HFFc6 (cell line): ENCODE results near the gene CWF19L2. TPM values are rescaled to one million over a fixed set of nuclear protein-coding genes. Genes with fewer than 3 reads are reported as not detected.
"Not testable (repeated sequence)": the region's sequence is repeated elsewhere in the genome, so short reads cannot be mapped to it uniquely, and the experiment has no call there.

ENCODE experiments used
- DNase-seq: peaks from one replicate; pipeline ENCODE4 v3.0.0-alpha.2; 2018
- H3K27ac Mint-ChIP-seq: 2 replicates; pipeline ENCODE4 v1.8.0; 2020; ENCODE audit warnings: mild to moderate bottlenecking, mixed read lengths
- H3K27me3 Mint-ChIP-seq: 2 replicates; pipeline ENCODE4 v1.8.0; 2021; ENCODE audit warnings: mild to moderate bottlenecking, moderate library complexity, mixed read lengths; ENCODE audit not compliant: insufficient read depth
- H3K36me3 Mint-ChIP-seq: 2 replicates; pipeline ENCODE4 v1.8.0; 2021; ENCODE audit warnings: low read depth, mixed read lengths
- H3K4me1 Mint-ChIP-seq: 2 replicates; pipeline ENCODE4 v1.8.0; 2020; ENCODE audit warnings: low read depth, mixed read lengths
- H3K4me3 Mint-ChIP-seq: 2 replicates; pipeline ENCODE4 v1.8.0; 2020; ENCODE audit warnings: mild to moderate bottlenecking, moderate library complexity, mixed read lengths
- H3K9me3 Mint-ChIP-seq: 2 replicates; pipeline ENCODE4 v1.8.0; 2020; ENCODE audit warnings: mild to moderate bottlenecking, mixed read lengths
- total RNA-seq, 6 experiments: library from RNA; stranded (reverse); fragmentation: NEBNext Ultra II Directional; extraction: Animal tissue kit (Norgen Biotek cat#: 25700); gene quantifications; 2 replicates in 1 of 6; 3 replicates in 5 of 6; pipeline ENCODE4 v1.2.3, GENCODE V29; 2021
- TF ChIP-seq, protein P1 (sequence below): fragments of 200-600 bp; sonication (generic); IDR thresholded peaks from 2 replicates; pipeline ENCODE4 v1.5.0; 2021; ENCODE audit warnings: antibody characterized with exemption, mild to moderate bottlenecking

The CWF19L2 gene
- total RNA-seq, 6 experiments from 2014 or later, result 6.0 to 7.3 (median 6.7) TPM

DNA sequence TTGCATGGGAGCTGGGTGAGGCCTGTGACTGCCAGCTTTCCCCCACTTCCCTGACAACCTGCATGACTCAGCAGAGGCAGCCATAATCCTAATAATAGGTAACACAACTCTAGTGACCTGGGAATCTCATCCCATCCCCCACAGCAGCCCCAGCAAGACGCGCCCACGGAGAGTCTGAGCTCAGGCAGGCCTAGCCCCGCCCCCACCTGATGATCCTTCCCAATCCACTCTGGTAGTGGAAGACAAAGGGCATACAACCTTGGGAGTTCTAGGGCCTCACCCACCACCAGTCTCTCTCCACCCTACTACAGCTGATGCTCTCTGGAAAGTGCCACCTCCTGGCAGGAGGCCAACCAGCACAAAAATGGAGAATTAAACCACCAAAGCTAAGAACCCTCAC lies 60.3 kb downstream of the CWF19L2 start:
- Mint-ChIP-seq H3K27ac (no peak overlapping the region), H3K4me3 (no peak overlapping the region), H3K36me3 (peaks cover 25% of the 10 kb centered on the region), H3K4me1 (no peaks in the 10 kb centered on the region), H3K27me3 (no peaks in the 10 kb centered on the region; the same call in 1 of the 2 replicates), H3K9me3 (no peaks in the 10 kb centered on the region)
- no peak for DNase-seq
- TF ChIP-seq, protein P1, sequence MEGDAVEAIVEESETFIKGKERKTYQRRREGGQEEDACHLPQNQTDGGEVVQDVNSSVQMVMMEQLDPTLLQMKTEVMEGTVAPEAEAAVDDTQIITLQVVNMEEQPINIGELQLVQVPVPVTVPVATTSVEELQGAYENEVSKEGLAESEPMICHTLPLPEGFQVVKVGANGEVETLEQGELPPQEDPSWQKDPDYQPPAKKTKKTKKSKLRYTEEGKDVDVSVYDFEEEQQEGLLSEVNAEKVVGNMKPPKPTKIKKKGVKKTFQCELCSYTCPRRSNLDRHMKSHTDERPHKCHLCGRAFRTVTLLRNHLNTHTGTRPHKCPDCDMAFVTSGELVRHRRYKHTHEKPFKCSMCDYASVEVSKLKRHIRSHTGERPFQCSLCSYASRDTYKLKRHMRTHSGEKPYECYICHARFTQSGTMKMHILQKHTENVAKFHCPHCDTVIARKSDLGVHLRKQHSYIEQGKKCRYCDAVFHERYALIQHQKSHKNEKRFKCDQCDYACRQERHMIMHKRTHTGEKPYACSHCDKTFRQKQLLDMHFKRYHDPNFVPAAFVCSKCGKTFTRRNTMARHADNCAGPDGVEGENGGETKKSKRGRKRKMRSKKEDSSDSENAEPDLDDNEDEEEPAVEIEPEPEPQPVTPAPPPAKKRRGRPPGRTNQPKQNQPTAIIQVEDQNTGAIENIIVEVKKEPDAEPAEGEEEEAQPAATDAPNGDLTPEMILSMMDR, result no peak

DNA sequence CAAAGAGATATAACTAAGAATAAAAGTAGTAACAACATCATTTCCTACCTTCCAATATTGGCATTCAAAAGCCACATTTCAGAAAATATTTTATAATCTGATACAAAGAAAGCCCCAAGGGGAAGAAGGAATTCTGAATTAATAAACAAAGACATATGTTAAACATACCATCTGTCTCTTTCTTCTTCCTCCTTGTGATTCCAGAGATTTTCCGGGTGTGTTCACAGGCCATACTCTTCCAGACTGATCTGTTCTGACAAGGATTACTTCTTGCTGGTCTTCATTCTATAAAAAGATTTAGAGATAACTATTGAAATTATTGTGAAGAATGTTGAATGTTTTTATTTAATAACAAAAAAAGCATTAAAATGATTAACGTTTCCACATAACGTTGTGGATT lies 65.0 kb downstream of the CWF19L2 start:
- TF ChIP-seq, protein P1, result no peak
- Mint-ChIP-seq H3K27me3 (no peaks in the 10 kb centered on the region), H3K4me3 (no peak overlapping the region), H3K9me3 (no peaks in the 10 kb centered on the region), H3K4me1 (no peaks in the 10 kb centered on the region), H3K36me3 (peaks cover 13% of the 10 kb centered on the region), H3K27ac (no peak overlapping the region)
- DNase-seq, result no peak

DNA sequence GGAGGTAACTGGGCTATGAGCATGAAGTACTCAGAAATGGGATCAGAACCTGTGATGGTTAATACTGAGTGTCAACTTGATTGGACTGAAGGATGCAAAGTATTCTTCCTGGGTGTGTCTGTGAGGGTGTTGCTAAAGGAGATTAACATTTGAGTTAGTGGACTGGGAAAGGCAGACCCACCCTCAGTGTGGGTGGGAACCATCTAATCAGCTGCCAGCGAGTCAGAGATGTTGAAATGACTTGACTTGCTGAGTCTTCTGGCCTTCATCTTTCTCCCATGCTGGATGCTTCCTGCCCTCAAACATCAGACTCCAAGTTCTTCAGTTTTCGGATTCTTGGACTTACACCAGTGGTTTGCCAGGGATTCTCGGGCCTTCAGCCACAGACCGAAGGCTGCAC lies 66.9 kb downstream of the CWF19L2 start:
- H3K9me3 Mint-ChIP-seq, H3K4me1 Mint-ChIP-seq, H3K4me3 Mint-ChIP-seq, DNase-seq, H3K27ac Mint-ChIP-seq, H3K27me3 Mint-ChIP-seq: not testable (repeated sequence)
- peaks cover 12% of the 10 kb centered on the region; the same call in 1 of the 2 replicates for H3K36me3 Mint-ChIP-seq

DNA sequence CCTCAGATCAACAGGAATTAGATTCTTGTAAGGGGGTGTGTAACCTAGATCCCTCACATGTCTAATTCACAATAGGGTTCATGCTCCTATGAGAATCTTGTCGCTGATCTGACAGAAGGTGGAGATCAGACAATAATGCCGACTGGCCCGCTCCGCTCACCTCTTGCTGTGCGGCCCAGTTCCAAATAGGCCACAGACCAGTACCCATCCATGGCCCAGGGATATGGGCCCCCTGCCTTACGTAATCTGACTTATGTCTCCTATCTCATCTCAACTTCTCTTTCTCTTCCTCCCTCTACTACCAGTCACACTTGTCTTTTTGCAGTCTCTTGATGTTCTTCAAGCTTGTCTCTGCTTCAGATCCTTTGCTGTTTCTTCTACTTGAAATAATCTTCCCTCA lies 70.0 kb downstream of the CWF19L2 start:
- Mint-ChIP-seq H3K27ac (no peak overlapping the region), H3K27me3 (no peaks in the 10 kb centered on the region), H3K4me1 (peaks cover 6% of the 10 kb centered on the region; the same call in 1 of the 2 replicates), H3K36me3 (peaks cover 12% of the 10 kb centered on the region; the same call in 1 of the 2 replicates), H3K9me3 (no peaks in the 10 kb centered on the region), H3K4me3 (no peak overlapping the region)
- TF ChIP-seq, protein P1, result no peak
- DNase-seq, result no peak

DNA sequence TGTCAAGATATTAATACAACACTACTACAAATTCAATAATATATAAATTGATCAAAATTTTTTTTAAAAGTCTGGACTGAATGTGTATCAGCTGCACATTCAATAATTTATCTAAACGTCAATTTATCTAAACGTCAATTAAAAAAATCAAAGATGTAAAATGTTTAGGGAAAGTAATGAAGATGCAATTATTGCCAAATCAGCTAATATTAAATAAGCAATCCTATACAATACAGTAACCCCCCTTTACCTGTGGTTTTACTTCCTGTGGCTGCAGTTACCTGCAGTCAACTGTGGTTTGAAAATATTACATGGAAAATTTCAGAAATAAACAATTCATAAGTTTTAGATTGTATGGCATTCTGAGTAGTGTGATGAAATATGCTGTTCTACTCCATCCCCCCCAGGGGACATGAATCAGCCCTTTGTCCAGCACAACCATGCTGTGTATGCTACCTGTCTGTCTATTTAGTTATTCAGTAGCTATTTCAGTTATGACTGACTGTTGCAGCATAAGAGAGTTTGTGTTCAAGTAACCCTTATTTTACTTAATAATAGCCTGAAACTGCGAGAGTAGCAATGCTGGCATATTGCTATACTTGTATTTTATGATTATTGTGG lies 72.2 kb downstream of the CWF19L2 start:
- Mint-ChIP-seq H3K9me3 (no peaks in the 10 kb centered on the region), H3K4me3 (no peak overlapping the region), H3K4me1 (peaks cover 6% of the 10 kb centered on the region; the same call in 1 of the 2 replicates), H3K27me3 (no peaks in the 10 kb centered on the region), H3K27ac (no peak overlapping the region), H3K36me3 (peaks cover 3% of the 10 kb centered on the region; the same call in 1 of the 2 replicates)
- TF ChIP-seq, protein P1, result no peak
- DNase-seq, result peak; percentile 2

DNA sequence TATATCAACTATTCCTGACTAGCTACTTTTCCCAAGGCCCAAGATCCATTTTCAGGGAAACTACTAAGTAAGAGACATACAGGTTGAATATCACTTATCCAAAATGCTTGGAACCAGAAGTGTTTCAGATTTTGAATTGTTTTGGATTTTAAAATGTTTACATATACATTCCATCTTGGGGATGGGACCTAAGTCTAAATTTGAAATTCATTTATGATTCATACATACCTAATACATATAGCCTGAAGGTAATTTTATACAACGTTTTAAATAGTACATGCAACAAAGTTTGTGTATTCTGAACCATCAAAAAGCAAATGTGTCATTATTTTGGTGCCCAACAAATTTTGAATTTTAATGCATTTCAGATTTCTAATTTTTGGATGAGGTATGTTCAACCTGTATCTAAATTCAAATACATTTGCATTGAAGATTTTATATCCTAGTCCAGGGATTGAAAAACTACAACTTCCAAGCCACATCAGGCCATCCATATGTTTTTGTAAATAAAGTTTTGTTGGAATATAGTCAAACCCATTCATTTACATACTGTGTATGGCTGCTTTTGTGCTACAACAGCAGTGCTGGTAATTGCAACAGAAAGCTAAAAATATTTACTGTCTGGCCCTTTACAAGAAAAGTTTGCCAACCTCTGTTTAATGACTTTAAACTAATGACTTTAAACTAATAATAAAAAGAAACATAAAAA lies 73.3 kb downstream of the CWF19L2 start:
- Mint-ChIP-seq H3K4me3 (no peak overlapping the region), H3K27ac (no peak overlapping the region), H3K27me3 (no peaks in the 10 kb centered on the region), H3K9me3 (no peaks in the 10 kb centered on the region), H3K36me3 (no peaks in the 10 kb centered on the region), H3K4me1 (peaks cover 6% of the 10 kb centered on the region; the same call in 1 of the 2 replicates)
- TF ChIP-seq, protein P1, result no peak
- DNase-seq, result no peak
